SK-N-MC (cell line): ENCODE results near the gene ZNF692.
"Not testable (repeated sequence)": the region's sequence is repeated elsewhere in the genome, so short reads cannot be mapped to it uniquely, and the experiment has no call there.

Experiments used
- DNase-seq: peaks from one replicate; pipeline ENCODE4 v3.0.0-alpha.2; 2011; ENCODE audit warnings: low read depth, low spot score
- H3K27ac ChIP-seq: fragments of 200-600 bp; sonication (generic); 2 replicates; pipeline ENCODE4 v1.5.1; 2016; ENCODE audit warnings: mixed run types
- H3K36me3 ChIP-seq: fragments of 200-600 bp; sonication (generic); 2 replicates; pipeline ENCODE4 v1.6.1; 2017; ENCODE audit warnings: antibody characterized with exemption, low read length, mixed read lengths; ENCODE audit not compliant: insufficient read depth
- H3K4me3 ChIP-seq: fragments of 200-600 bp; sonication (generic); 2 replicates; pipeline ENCODE4 v1.5.1; 2016
- H3K9ac ChIP-seq: fragments of 200-600 bp; sonication (generic); 2 replicates; pipeline ENCODE4 v1.8.0; 2017; ENCODE audit warnings: mixed run types, mixed read lengths; ENCODE audit not compliant: insufficient read length
- H3K9me3 ChIP-seq: fragments of 200-600 bp; sonication (generic); 2 replicates; pipeline ENCODE4 v1.6.1; 2017; ENCODE audit warnings: low read depth, mild to moderate bottlenecking, antibody characterized with exemption, low read length, moderate library complexity, mixed read lengths
- EZH2 ChIP-seq: fragments of 200-600 bp; sonication (generic); IDR thresholded peaks from one replicate; pipeline ENCODE4 v1.6.1; 2017; ENCODE audit warnings: antibody characterized with exemption
- FOXP2 ChIP-seq: optimal IDR thresholded peaks from 2 replicates; pipeline ENCODE3; 2011; ENCODE audit warnings: mild to moderate bottlenecking, moderate library complexity; ENCODE audit not compliant: insufficient read depth; ENCODE audit errors: extremely low read length, control extremely low read depth
- POLR2AphosphoS5 ChIP-seq: IDR thresholded peaks from 2 replicates; pipeline ENCODE4 v1.6.1; 2012; ENCODE audit warnings: mild to moderate bottlenecking, low read depth, low read length, borderline replicate concordance

ZNF692 gene

GRCh38 chr1:248840946-248841345 is 17.9 kb downstream of the ZNF692 start:
- TF ChIP-seq POLR2AphosphoS5, result no peak
- no peak for TF ChIP-seq EZH2
- TF ChIP-seq FOXP2, result no peak
- Histone ChIP-seq H3K4me3 (no peak overlapping the region), H3K36me3 (peaks cover 7% of the 10 kb centered on the region), H3K9me3 (no peaks in the 10 kb centered on the region; the same call in 1 of the 2 replicates), H3K9ac (no peak overlapping the region), H3K27ac (no peak overlapping the region)
- DNase-seq, result no peak

DNA sequence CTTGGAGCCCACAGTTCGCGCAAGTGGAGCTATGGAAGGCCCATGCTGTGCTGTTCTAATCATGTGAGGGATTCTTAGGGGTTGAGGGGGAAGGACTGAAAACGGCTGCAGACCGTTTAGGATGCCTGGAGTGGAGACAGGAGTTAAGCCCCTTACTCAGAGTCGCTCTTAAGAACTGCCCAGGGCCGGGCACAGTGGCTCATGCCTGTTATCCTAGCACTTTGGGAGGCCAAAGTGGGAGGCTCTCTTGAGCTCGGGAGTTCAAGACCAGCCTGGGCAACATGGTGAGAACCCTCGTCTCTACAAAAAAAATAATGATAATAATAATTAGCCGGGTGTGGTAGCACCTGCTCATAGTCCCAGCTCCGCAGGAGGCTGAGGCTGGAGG is 19.7 kb downstream of the ZNF692 start:
- no peaks in the 10 kb centered on the region for H3K36me3 ChIP-seq
- H3K4me3 ChIP-seq, result peak overlapping the region; percentile 90
- H3K27ac ChIP-seq, result no peak overlapping the region
- H3K9me3 ChIP-seq, result no peaks in the 10 kb centered on the region
- peak overlapping the region; percentile 77 for H3K9ac ChIP-seq
- 0 out of 2 replicates have a peak, but pooled peaks have one; percentile 8 for TF ChIP-seq POLR2AphosphoS5
- TF ChIP-seq FOXP2, result no peak
- no peak for TF ChIP-seq EZH2
- no peak for DNase-seq

- Histone ChIP-seq H3K9ac (peak overlapping the region; percentile 77), H3K27ac (no peak overlapping the region), H3K9me3 (no peaks in the 10 kb centered on the region), H3K4me3 (peak overlapping the region; percentile 90), H3K36me3 (no peaks in the 10 kb centered on the region)
- TF ChIP-seq POLR2AphosphoS5, result 0 out of 2 replicates have a peak, but pooled peaks have one; percentile 7
- no peak for TF ChIP-seq EZH2
- DNase-seq, result no peak
Observed at GRCh38 chr1:248838357-248839167, 20.3 kb downstream of the ZNF692 start.

DNA sequence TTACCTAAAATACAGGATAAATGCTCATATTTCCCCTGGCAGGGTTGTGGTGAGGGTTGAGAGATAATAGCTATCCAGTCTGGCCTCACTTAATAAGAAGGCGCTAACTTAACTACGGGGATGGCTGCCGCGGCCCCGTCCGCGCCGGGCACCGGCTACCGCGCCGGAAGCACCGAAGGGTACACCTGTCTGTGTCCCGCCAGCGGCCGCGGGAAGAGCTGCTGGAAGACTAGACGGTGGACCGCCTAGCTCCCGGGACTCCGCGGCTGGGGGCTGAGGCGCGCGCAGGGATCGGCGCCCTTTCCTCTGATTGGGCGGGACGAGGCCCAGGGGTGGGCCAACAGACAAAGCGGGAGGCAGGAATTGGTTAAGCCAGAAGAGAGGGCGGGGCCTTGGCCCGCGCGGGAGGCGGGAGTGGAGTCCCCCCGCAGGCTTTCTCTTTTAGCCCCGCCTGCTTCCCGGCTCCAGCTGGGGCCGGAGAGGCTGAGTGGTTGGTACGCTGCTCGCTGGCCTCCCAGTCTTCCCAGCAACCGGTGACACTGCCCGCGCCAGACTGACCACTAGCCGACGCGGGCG is 21.0 kb downstream of the ZNF692 start, which contains the start of gene ZNF672:
Gene ZNF672, plus strand, starts transcription at position 444 of the 576 bp plus-strand sequence. CDS start 9,051 bp downstream, outside the sequence.
- DNase-seq, result peak; percentile 52
- no peak within 1 kb of the TSS for H3K27ac ChIP-seq
- H3K9ac ChIP-seq, result peak within 1 kb of the TSS; percentile 77
- TF ChIP-seq EZH2 (no peak), POLR2AphosphoS5 (peak; percentile 93)
- H3K36me3 ChIP-seq, result no peaks in the 10 kb centered on the region
- no peaks in the 10 kb centered on the region for H3K9me3 ChIP-seq
- peak within 1 kb of the TSS; percentile 90 for H3K4me3 ChIP-seq

DNA sequence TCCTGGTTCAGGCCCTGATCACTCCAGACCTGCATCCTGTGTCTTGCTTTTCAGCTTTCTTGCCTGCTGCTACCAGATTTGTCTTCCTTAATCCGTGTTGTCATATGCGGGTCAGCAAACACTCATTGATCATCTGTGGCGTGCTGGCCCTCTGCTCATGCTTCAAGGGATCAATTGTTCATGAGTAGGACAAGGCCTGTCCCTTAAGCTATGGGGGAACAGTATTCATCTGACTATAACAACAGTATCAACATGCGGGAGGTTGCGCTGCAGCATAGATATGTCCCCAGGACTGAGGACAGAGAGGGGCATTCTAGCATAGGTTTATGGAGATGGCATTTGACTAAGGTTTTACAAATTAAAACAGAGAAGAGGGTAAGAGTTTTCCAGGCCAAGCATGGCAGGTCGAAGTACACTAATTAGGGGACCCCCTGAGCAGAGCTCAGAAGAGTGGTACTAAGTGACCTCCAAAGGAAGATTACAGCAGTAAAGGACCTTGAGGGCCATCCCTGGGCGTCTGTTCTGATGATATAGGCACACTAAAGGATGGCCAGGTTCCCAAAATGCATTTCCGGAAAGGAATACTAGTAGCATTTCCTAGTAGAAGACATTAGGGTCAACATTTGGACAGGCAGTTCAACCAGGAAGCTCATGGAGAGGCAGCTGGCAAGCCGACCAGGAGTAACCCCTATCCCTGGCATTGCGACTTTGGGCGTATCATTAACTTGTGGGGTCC is 21.7 kb downstream of the ZNF692 start:
- H3K27ac ChIP-seq, result no peak overlapping the region
- DNase-seq, result no peak
- no peaks in the 10 kb centered on the region for H3K36me3 ChIP-seq
- TF ChIP-seq FOXP2, result no peak
- TF ChIP-seq EZH2, result no peak
- no peak for TF ChIP-seq POLR2AphosphoS5
- peak overlapping the region; percentile 90 for H3K4me3 ChIP-seq
- peak overlapping the region; percentile 72 for H3K9ac ChIP-seq
- H3K9me3 ChIP-seq, result no peaks in the 10 kb centered on the region

DNA sequence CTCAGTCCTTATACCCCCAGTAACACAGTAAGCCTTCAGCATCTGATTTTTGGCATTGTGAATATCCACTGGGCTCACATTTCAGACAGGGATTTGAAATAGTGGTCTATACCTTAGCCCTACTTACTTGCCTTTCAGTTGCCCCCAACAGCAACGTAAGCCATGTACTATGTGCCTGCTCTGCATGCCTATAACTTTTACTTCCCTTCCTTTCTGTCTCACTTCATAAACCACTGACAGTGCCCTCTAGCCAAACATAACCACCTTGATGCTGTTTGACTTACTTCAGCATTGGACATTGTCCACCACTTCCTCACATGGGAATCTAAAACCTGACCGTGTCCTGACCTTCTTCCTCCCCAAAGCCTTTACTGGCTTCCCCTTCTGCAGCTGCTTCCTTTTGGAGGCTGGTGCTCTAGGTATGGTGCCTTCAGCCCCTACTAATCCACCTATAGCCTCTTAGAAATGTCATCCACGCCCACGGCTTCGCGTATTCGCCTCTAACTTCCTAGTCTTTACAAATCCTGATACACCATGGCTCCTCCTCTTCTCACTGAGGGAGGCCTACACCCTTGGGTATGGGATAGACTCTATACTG is 24.4 kb downstream of the ZNF692 start:
- DNase-seq, result no peak
- Histone ChIP-seq H3K9ac (no peak overlapping the region), H3K27ac (no peak overlapping the region), H3K4me3 (no peak overlapping the region), H3K9me3 (no peaks in the 10 kb centered on the region), H3K36me3 (no peaks in the 10 kb centered on the region)
- TF ChIP-seq POLR2AphosphoS5 (no peak), EZH2 (no peak), FOXP2 (no peak)

DNA sequence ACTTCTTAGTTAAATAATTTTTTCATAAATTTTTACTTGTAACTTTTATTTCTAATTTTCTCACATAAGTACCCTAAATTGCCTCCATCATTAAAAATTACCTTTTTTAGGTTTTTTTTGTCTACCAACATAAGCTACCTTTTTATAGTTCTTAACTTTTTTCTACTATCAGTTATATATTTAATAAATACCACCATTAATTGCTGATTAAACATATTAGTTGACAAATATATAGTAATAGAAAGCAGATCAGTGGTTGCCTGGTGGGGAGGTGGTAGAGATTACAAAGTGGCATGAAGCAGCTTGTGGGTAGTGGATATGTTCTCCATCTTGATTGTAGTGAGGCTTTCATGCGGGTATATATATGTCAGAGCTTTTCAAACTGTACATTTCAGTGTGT is 27.0 kb downstream of the ZNF692 start:
- no peak overlapping the region for H3K4me3 ChIP-seq
- no peak overlapping the region for H3K27ac ChIP-seq
- no peaks in the 10 kb centered on the region for H3K36me3 ChIP-seq
- no peaks in the 10 kb centered on the region for H3K9me3 ChIP-seq
- DNase-seq, result no peak
- no peak for TF ChIP-seq POLR2AphosphoS5
- no peak for TF ChIP-seq FOXP2
- no peak for TF ChIP-seq EZH2
- no peak overlapping the region for H3K9ac ChIP-seq

- H3K27ac ChIP-seq, H3K9me3 ChIP-seq, DNase-seq, H3K36me3 ChIP-seq, H3K4me3 ChIP-seq, H3K9ac ChIP-seq: not testable (repeated sequence)
Observed at GRCh38 chr1:248830718-248831017, 28.2 kb downstream of the ZNF692 start.
